Nephron progenitor cell (in vitro differentiated cells): ENCODE results near the gene TAOK1.
A peak's percentile ranks its signal among the peaks of the same experiment; 100 is the strongest.

Experiments used
- DNase-seq: peaks from one replicate; pipeline ENCODE4 v3.0.0; 2021
- H3K27ac Mint-ChIP-seq: 2 replicates; pipeline ENCODE4 v1.8.0; 2021; ENCODE audit warnings: mild to moderate bottlenecking, moderate library complexity, mixed read lengths
- H3K27me3 Mint-ChIP-seq: 2 replicates; pipeline ENCODE4 v1.8.0; 2021; ENCODE audit warnings: mild to moderate bottlenecking, low read depth, mixed read lengths; ENCODE audit not compliant: poor library complexity
- H3K36me3 Mint-ChIP-seq: 2 replicates; pipeline ENCODE4 v1.8.0; 2021; ENCODE audit warnings: low read depth, mixed read lengths
- H3K4me1 Mint-ChIP-seq: 2 replicates; pipeline ENCODE4 v1.8.0; 2021; ENCODE audit warnings: mixed read lengths
- H3K4me3 Mint-ChIP-seq: 2 replicates; pipeline ENCODE4 v1.8.0; 2021; ENCODE audit warnings: mild to moderate bottlenecking, moderate library complexity, mixed read lengths
- H3K9me3 Mint-ChIP-seq: 2 replicates; pipeline ENCODE4 v1.8.0; 2021; ENCODE audit warnings: mild to moderate bottlenecking, moderate library complexity, mixed read lengths
- TF ChIP-seq, protein P1 (sequence below): fragments of 200-600 bp; sonication (generic); IDR thresholded peaks from 2 replicates; pipeline ENCODE4 v1.5.0; 2021; ENCODE audit warnings: antibody characterized with exemption

The TAOK1 gene

DNA sequence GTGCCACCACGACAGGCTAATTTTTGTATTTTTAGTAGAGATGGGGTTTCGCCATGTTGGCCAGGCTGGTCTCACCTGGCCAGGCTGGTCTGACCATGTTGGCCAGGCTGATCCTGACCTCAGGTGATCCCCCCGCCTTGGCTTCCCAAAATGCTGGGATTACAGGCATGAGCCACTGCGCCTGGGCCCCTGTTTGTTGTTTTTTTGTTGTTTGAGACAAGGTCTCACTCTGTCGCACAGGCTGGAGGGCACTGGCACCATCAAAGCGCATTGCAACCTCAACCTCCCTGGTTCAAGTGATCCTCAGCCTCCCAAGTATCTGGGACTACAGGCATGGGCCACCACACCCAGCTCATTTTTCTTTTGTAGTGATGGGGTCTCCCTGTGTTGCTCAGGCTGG, 43.7 kb upstream of the TAOK1 start:
- no peak overlapping the region for H3K27ac Mint-ChIP-seq
- peaks cover 11% of the 10 kb centered on the region for H3K4me1 Mint-ChIP-seq
- TF ChIP-seq, protein P1, sequence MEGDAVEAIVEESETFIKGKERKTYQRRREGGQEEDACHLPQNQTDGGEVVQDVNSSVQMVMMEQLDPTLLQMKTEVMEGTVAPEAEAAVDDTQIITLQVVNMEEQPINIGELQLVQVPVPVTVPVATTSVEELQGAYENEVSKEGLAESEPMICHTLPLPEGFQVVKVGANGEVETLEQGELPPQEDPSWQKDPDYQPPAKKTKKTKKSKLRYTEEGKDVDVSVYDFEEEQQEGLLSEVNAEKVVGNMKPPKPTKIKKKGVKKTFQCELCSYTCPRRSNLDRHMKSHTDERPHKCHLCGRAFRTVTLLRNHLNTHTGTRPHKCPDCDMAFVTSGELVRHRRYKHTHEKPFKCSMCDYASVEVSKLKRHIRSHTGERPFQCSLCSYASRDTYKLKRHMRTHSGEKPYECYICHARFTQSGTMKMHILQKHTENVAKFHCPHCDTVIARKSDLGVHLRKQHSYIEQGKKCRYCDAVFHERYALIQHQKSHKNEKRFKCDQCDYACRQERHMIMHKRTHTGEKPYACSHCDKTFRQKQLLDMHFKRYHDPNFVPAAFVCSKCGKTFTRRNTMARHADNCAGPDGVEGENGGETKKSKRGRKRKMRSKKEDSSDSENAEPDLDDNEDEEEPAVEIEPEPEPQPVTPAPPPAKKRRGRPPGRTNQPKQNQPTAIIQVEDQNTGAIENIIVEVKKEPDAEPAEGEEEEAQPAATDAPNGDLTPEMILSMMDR, result no peak
- no peaks in the 10 kb centered on the region for H3K9me3 Mint-ChIP-seq
- DNase-seq, result no peak
- H3K27me3 Mint-ChIP-seq, result peaks cover 31% of the 10 kb centered on the region
- no peaks in the 10 kb centered on the region for H3K36me3 Mint-ChIP-seq
- H3K4me3 Mint-ChIP-seq, result no peak overlapping the region

DNA sequence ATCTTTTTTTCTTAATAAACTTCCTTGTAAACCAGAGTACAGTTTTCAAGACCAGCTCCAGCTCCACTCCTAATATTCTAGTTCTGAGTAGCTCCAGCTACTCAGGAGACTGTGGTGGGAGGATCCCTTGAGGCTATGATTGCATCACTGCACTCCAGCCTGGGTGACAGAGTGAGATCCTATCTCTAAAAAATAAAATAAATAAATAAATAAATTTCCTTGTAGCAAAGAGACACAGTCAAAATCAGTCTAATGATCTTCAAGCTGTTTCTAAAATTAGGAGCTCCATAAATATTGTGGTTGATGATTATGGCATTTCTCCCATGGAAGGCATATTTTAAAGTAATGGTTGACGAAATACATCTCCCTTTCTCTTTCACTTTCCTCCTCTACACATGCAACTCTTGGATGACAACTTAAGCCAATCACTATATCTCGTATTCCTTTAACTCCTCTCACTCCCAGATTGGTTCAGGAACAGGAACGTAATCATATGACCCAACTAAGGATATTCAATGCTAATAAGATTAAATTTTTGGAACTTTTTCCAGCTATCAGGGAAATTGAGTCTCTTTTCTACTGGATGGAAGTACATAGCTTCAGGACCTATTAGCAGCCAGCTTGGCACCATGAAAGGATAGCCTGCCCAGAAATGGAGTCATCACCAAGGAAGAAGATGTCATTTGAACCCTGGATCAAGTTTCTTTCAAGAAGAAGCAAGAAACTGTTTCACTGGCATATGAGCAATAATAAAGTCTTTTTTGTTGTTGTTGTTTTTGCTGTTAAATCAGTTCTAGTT, 42.1 kb upstream of the TAOK1 start:
- no peaks in the 10 kb centered on the region for H3K36me3 Mint-ChIP-seq
- peaks cover 11% of the 10 kb centered on the region for H3K4me1 Mint-ChIP-seq
- no peak overlapping the region for H3K4me3 Mint-ChIP-seq
- H3K9me3 Mint-ChIP-seq, result no peaks in the 10 kb centered on the region
- H3K27me3 Mint-ChIP-seq, result peaks cover 22% of the 10 kb centered on the region
- TF ChIP-seq, protein P1, result no peak
- no peak for DNase-seq
- H3K27ac Mint-ChIP-seq, result peak overlapping the region; percentile 13

DNA sequence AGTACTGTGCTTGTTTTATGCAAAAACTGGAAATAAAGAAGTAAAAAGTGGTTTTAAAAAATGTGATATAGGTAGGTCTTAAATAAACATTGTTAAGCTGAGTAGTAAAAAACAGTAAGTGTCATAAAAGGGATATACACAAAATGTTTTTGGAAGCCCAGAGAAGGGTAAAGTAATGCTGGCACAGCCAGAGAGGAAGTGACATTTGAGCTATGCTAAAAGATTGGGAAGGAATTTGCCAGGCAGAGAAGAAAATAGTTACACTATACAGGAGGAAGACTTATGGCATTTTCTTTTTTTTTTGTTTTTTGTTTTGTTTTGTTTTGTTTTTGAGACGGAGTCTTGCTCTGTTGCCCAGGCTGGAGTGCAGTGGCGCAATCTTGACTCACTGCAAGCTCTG, 40.8 kb upstream of the TAOK1 start:
- Mint-ChIP-seq H3K27me3 (peaks cover 17% of the 10 kb centered on the region), H3K9me3 (no peaks in the 10 kb centered on the region), H3K27ac (no peak overlapping the region), H3K36me3 (no peaks in the 10 kb centered on the region), H3K4me1 (peaks cover 4% of the 10 kb centered on the region), H3K4me3 (no peak overlapping the region)
- no peak for DNase-seq
- TF ChIP-seq, protein P1, result no peak

DNA sequence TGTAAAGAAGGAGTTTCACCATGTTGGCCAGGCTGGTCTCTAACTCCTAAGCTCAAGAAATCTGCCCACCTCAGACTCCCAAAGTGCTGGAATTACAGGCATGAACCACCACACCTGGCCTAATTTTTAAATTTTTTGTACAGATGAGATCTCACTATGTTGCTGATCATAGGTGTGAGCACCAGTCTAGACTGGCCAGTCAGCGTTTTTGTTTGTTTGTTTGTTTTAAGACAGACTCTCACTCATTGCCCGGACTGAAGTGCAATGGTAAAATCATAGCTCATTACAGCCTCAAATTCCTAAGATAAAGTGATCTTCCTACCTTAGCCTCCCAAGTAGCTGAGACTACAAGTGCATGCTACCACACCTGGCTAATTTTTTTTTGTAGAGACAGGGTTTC, 38.0 kb upstream of the TAOK1 start:
- DNase-seq, result no peak
- Mint-ChIP-seq H3K36me3 (no peaks in the 10 kb centered on the region), H3K9me3 (peaks cover 3% of the 10 kb centered on the region), H3K27me3 (peaks cover 9% of the 10 kb centered on the region), H3K4me3 (no peak overlapping the region), H3K4me1 (no peaks in the 10 kb centered on the region), H3K27ac (no peak overlapping the region)
- TF ChIP-seq, protein P1, result no peak

DNA sequence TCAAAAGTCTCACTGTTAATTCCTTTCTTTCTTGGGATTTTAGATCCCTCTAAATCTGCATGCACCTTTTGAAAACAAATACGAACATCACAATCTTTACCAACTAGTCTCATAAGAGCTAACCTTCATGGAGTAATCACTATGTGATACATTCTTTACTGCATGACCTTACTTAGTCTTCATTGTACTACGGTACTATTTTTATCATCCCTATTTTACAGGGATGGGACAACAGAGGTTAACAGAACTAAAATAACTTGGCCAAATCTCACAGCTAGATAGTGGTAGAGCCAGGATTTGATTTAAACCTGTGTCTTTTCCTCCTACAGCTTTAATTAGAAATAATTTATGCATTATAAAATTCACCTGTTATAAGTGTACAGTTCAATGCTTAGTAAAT, 32.9 kb upstream of the TAOK1 start:
- Mint-ChIP-seq H3K4me1 (no peaks in the 10 kb centered on the region), H3K27me3 (peaks cover 6% of the 10 kb centered on the region), H3K4me3 (no peak overlapping the region), H3K9me3 (peaks cover 3% of the 10 kb centered on the region), H3K36me3 (no peaks in the 10 kb centered on the region), H3K27ac (no peak overlapping the region)
- TF ChIP-seq, protein P1, result no peak
- DNase-seq, result no peak

DNA sequence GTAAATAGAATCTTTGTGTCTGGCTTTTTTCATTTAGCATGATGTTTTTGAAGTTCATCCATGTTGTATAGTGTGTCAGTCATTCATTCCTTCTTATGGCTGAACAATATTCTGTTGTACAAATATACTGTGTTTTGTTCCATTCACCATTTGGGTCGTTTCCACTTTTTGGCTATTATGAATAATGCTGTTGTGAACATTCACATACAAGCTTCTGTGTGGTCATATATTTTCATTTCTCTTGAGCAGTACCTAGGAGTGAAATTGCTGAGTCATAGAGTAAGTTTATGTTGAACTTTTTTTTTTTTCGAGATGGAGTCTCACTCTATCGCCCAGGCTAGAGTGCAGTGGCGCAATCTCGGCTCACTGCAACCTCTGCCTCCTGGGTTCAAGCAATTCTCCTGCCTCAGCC, 32.3 kb upstream of the TAOK1 start:
- Mint-ChIP-seq H3K36me3 (no peaks in the 10 kb centered on the region), H3K4me1 (no peaks in the 10 kb centered on the region), H3K27me3 (peaks cover 2% of the 10 kb centered on the region), H3K4me3 (no peak overlapping the region), H3K27ac (no peak overlapping the region), H3K9me3 (peaks cover 3% of the 10 kb centered on the region)
- TF ChIP-seq, protein P1, result no peak
- DNase-seq, result no peak
